COR-L47 (cell line): ENCODE measurements around the gene GRIA1.

Source experiments
- DNase-seq: peaks from one replicate; lab custom pipeline; 2025; lab: John Stamatoyannopoulos, UW

Gene GRIA1

GRCh38 chr5:153498516-153498915, 8.0 kb downstream of the GRIA1 start:
- DNase-seq = no peak

- DNase-seq = no peak
Observed at GRCh38 chr5:153500178-153500577, 9.7 kb downstream of the GRIA1 start.

- no peak for DNase-seq
Observed at GRCh38 chr5:153504726-153505125, 14.3 kb downstream of the GRIA1 start.

GRCh38 chr5:153508700-153509099, 18.2 kb downstream of the GRIA1 start:
- no peak for DNase-seq

- no peak for DNase-seq
Observed at GRCh38 chr5:153511622-153512021, 21.2 kb downstream of the GRIA1 start.

GRCh38 chr5:153513156-153513555, 22.7 kb downstream of the GRIA1 start:
- no peak for DNase-seq

- DNase-seq = no peak
Observed at GRCh38 chr5:153515301-153515700, 24.8 kb downstream of the GRIA1 start.

GRCh38 chr5:153516504-153517240, 26.2 kb downstream of the GRIA1 start:
- DNase-seq = no peak

GRCh38 chr5:153517241-153517611, 26.8 kb downstream of the GRIA1 start:
- no peak for DNase-seq

GRCh38 chr5:153520137-153520536, 29.7 kb downstream of the GRIA1 start:
- DNase-seq = no peak

- DNase-seq = no peak
Observed at GRCh38 chr5:153520952-153521351, 30.5 kb downstream of the GRIA1 start.

- DNase-seq = no peak
Observed at GRCh38 chr5:153523211-153523610, 32.7 kb downstream of the GRIA1 start.

- no peak for DNase-seq
Observed at GRCh38 chr5:153523831-153524230, 33.4 kb downstream of the GRIA1 start.

GRCh38 chr5:153525536-153525935, 35.1 kb downstream of the GRIA1 start:
- DNase-seq = no peak

GRCh38 chr5:153530357-153531143, 40.1 kb downstream of the GRIA1 start:
- DNase-seq = no peak

- DNase-seq = no peak
Observed at GRCh38 chr5:153533546-153533945, 43.1 kb downstream of the GRIA1 start.

- DNase-seq = no peak
Observed at GRCh38 chr5:153534102-153534501, 43.6 kb downstream of the GRIA1 start.

GRCh38 chr5:153537207-153537606, 46.7 kb downstream of the GRIA1 start:
- DNase-seq = no peak

- no peak for DNase-seq
Observed at GRCh38 chr5:153539983-153540382, 49.5 kb downstream of the GRIA1 start.

GRCh38 chr5:153542536-153542935, 52.1 kb downstream of the GRIA1 start:
- DNase-seq = no peak

GRCh38 chr5:153543288-153543687, 52.8 kb downstream of the GRIA1 start:
- no peak for DNase-seq

GRCh38 chr5:153543959-153544470, 53.5 kb downstream of the GRIA1 start:
- DNase-seq = no peak

- DNase-seq = no peak
Observed at GRCh38 chr5:153544706-153545105, 54.2 kb downstream of the GRIA1 start.
